PFSK-1 (cell line): ENCODE results near the gene ARFGEF2. TPM values are rescaled to one million over a fixed set of nuclear protein-coding genes. Genes with fewer than 3 reads are reported as not detected.

ENCODE experiments used
- FOXP2 ChIP-seq: optimal IDR thresholded peaks from 2 replicates; pipeline ENCODE3; 2011; ENCODE audit warnings: borderline replicate concordance, control low read depth, inconsistent platforms; ENCODE audit not compliant: insufficient read depth; ENCODE audit errors: extremely low read length, extremely low read depth
- POLR2AphosphoS5 ChIP-seq: IDR thresholded peaks from 2 replicates; pipeline ENCODE4 v1.6.1; 2012; ENCODE audit warnings: low read depth, mild to moderate bottlenecking, control low read depth, low read length, moderate library complexity
- SIN3A ChIP-seq: IDR thresholded peaks from 2 replicates; pipeline ENCODE4 v1.6.1; 2012; ENCODE audit warnings: mild to moderate bottlenecking, low read length, moderate library complexity, borderline replicate concordance; ENCODE audit not compliant: insufficient read depth
- TAF1 ChIP-seq: IDR thresholded peaks from 2 replicates; pipeline ENCODE4 v1.6.1; 2012; ENCODE audit warnings: low read length, control low read depth, borderline replicate concordance; ENCODE audit not compliant: insufficient read depth
- polyA plus RNA-seq: library from polyadenylated mRNA; unstranded; fragments of >200 nt; gene quantifications from one replicate; pipeline ENCODE4 v1.2.1, GENCODE V29; 2012; ENCODE audit warnings: low read depth, missing spikeins; ENCODE audit not compliant: insufficient read length
- TF ChIP-seq, protein P1 (sequence below), 2 experiments: IDR thresholded peaks; 2 replicates each; pipeline versions ENCODE4 v1.6.1 to v1.8.0; 2011 to 2012; ENCODE audit warnings: low read depth in 2 of 2, low read length in 2 of 2, control low read depth in 1 of 2, inconsistent platforms in 1 of 2, mild to moderate bottlenecking in 1 of 2, moderate library complexity in 1 of 2; ENCODE audit not compliant: insufficient read depth in 1 of 2

ARFGEF2 gene
- 19.4 TPM for polyA plus RNA-seq

DNA sequence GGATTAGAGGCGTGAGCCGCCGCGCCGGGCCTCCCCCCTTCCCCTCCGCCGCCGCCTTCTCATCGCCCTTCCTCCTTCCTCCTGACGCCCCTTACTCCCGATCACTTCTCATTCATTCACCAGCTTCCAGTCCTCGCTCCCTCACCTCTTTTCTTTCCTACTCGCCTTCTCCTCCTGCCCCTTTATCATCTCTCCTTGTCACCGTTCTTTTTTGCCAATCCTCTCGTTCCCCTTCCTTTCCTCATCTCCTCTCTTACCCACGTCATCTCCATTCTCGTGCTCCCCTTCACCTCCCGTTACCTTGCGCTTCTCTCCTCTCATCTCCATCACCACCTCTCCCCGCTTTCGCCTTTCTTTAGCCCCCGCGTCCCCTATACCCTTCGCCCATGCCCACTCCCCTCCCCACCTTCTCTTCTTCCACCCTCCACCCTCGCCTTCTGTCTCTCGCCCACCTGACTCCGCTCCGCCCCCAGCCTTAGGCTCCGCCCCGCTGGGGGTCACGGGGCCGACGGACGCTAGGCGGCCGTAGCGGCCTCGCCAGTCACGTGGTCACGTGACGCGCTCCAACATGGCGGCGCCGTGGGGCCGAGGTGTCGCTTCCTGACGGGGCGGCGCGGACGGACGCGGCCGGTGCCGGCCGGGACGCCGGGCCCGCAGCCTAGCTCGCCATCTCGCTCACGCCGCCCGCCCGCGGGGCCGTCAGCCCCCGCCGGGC lies at the start of gene ARFGEF2:
Gene ARFGEF2 (plus strand): TSS at position 544 of the 715 bp plus-strand sequence. CDS start 179 bp downstream, outside the sequence.
- TF ChIP-seq FOXP2 (peak; percentile 95), POLR2AphosphoS5 (peak; percentile 81; the same call in 1 of the 2 replicates), SIN3A (no peak), TAF1 (peak; percentile 95)
- TF ChIP-seq, protein P1, sequence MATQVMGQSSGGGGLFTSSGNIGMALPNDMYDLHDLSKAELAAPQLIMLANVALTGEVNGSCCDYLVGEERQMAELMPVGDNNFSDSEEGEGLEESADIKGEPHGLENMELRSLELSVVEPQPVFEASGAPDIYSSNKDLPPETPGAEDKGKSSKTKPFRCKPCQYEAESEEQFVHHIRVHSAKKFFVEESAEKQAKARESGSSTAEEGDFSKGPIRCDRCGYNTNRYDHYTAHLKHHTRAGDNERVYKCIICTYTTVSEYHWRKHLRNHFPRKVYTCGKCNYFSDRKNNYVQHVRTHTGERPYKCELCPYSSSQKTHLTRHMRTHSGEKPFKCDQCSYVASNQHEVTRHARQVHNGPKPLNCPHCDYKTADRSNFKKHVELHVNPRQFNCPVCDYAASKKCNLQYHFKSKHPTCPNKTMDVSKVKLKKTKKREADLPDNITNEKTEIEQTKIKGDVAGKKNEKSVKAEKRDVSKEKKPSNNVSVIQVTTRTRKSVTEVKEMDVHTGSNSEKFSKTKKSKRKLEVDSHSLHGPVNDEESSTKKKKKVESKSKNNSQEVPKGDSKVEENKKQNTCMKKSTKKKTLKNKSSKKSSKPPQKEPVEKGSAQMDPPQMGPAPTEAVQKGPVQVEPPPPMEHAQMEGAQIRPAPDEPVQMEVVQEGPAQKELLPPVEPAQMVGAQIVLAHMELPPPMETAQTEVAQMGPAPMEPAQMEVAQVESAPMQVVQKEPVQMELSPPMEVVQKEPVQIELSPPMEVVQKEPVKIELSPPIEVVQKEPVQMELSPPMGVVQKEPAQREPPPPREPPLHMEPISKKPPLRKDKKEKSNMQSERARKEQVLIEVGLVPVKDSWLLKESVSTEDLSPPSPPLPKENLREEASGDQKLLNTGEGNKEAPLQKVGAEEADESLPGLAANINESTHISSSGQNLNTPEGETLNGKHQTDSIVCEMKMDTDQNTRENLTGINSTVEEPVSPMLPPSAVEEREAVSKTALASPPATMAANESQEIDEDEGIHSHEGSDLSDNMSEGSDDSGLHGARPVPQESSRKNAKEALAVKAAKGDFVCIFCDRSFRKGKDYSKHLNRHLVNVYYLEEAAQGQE (IDR thresholded peaks at IDR 0.05; ENCODE audit: insufficient read depth in 1 of 2, low read depth in 2 of 2, low read length in 2 of 2) = no peak

DNA sequence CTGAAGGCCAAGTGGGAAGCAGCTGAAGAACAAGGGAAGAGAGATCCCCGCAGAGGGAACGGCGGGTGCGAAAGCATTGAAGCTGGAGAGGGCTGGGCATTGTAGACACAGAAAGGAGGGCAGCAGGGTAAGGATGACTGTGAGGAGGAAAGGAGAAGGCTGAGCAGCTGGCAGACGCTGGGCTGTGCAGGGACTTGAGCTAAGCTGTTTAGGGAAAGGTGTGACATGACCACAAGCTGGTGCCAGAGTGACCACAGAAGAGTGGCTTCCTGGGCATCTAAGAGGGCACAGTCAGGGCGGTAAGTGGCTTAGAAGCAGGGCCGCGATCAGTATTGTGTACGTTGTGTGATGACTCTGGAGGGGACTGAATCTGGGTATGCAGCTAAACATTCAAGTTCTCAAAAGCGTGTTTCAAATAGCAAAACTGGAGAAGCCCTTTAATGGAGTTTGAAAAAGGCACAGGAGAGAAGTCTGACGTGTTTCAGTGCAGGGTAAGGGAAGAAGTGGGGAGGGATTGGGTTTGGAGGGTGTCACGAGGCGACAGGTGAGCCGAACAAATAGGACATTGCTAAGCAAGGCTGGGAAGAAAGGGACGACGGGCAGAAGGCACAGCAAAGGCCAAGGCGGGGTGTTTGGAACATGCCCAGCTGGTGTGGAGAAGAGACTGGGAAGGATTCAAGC lies 46.1 kb upstream of the ARFGEF2 start:
- TF ChIP-seq POLR2AphosphoS5 = no peak
- no peak for TF ChIP-seq TAF1
- no peak for TF ChIP-seq SIN3A
- TF ChIP-seq, protein P1 (IDR thresholded peaks at IDR 0.05; ENCODE audit: insufficient read depth in 1 of 2, low read depth in 2 of 2, low read length in 2 of 2) = no peak
- TF ChIP-seq FOXP2 = no peak

GRCh38 chr20:48875914-48876240 lies 45.6 kb upstream of the ARFGEF2 start:
- no peak for TF ChIP-seq TAF1
- TF ChIP-seq, protein P1 (IDR thresholded peaks at IDR 0.05; ENCODE audit: insufficient read depth in 1 of 2, low read depth in 2 of 2, low read length in 2 of 2) = no peak
- TF ChIP-seq POLR2AphosphoS5 = no peak
- TF ChIP-seq SIN3A = no peak

DNA sequence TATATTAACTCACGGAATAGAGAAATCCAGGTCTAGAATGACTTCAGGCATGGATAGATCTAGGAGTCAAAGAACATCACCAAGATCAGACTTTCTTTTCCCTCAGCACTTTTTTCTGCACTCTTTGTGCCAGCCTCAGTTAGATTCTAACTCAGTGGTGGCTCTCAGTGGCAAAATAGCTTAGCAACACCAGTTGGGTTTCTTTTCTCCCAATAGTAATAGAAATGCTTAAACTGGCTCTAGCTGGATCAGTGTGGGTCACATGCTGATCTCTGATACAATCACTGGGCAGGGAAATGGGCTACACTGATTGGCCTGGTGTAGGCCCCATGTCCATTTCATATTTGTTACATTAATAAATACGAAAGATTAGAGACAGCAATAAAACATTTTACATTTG lies 44.2 kb upstream of the ARFGEF2 start:
- TF ChIP-seq POLR2AphosphoS5 (no peak), TAF1 (no peak), FOXP2 (no peak), SIN3A (no peak)
- TF ChIP-seq, protein P1 (IDR thresholded peaks at IDR 0.05; ENCODE audit: insufficient read depth in 1 of 2, low read depth in 2 of 2, low read length in 2 of 2) = no peak
